Caco-2 (cell line): ENCODE data around the gene AHNAK2. TPM values are rescaled to one million over a fixed set of nuclear protein-coding genes. Genes with fewer than 3 reads are reported as not detected.

Experiments used
- BruUV-seq: library from RNA; stranded (reverse); fragments of 400-500 nt; replicated peaks from 2 replicates; lab custom pipeline; 2021; lab: Mats Ljungman, UMichigan
- CTCF ChIA-PET: fragments of 300-600 bp; sonication (Branson Sonifier 250); formaldehyde crosslinking; loops from one replicate; lab custom pipeline; 2022; ENCODE audit warnings: antibody characterized with exemption; lab: Charles Lee
- POLR2A ChIA-PET: fragments of 300-600 bp; sonication (Branson Sonifier 250); formaldehyde crosslinking; loops from one replicate; lab custom pipeline; 2022; ENCODE audit warnings: antibody characterized with exemption; lab: Charles Lee
- DNase-seq, 2 experiments: peaks; one replicate each; pipeline versions ENCODE4 v3.0.0 to v3.0.0-alpha.2; 2020 to 2022
- H3K27me3 ChIP-seq: replicated peaks from 2 replicates; pipeline ENCODE4 v1.6.0; 2011; ENCODE audit warnings: low read length; ENCODE audit not compliant: control insufficient read depth, insufficient read depth
- H3K36me3 ChIP-seq: 2 replicates; pipeline ENCODE4 v1.5.1; 2011; ENCODE audit warnings: low read length; ENCODE audit not compliant: control insufficient read depth, insufficient read depth
- H3K4me1 ChIP-seq: fragments of 250-450 bp; sonication (Bioruptor Pico); 2 replicates; pipeline ENCODE4 v1.5.1; 2020; ENCODE audit warnings: mild to moderate bottlenecking
- H3K4me3 ChIP-seq: 2 replicates; pipeline ENCODE4 v1.5.1; 2011; ENCODE audit warnings: low read depth, mild to moderate bottlenecking, control low read depth, low read length
- H3K9me3 ChIP-seq: fragments of 250-450 bp; sonication (Bioruptor Pico); 2 replicates; pipeline ENCODE4 v1.5.1; 2020; ENCODE audit warnings: mild to moderate bottlenecking, moderate library complexity
- H3K27ac Mint-ChIP-seq: one replicate; pipeline ENCODE4 v1.8.0; 2022; ENCODE audit warnings: mixed read lengths; ENCODE audit not compliant: unreplicated experiment
- H3K27me3 Mint-ChIP-seq: one replicate; pipeline ENCODE4 v1.8.0; 2022; ENCODE audit warnings: mixed read lengths; ENCODE audit not compliant: insufficient read depth, unreplicated experiment
- H3K36me3 Mint-ChIP-seq: one replicate; pipeline ENCODE4 v1.8.0; 2022; ENCODE audit warnings: mild to moderate bottlenecking, mixed read lengths; ENCODE audit not compliant: insufficient read depth, unreplicated experiment
- H3K4me1 Mint-ChIP-seq: one replicate; pipeline ENCODE4 v1.8.0; 2022; ENCODE audit warnings: low read depth, mixed read lengths; ENCODE audit not compliant: unreplicated experiment
- H3K4me3 Mint-ChIP-seq: one replicate; pipeline ENCODE4 v1.8.0; 2022; ENCODE audit warnings: mild to moderate bottlenecking, moderate library complexity, mixed read lengths; ENCODE audit not compliant: unreplicated experiment
- H3K9me3 Mint-ChIP-seq: one replicate; pipeline ENCODE4 v1.8.0; 2022; ENCODE audit warnings: mixed read lengths; ENCODE audit not compliant: unreplicated experiment
- CTCF ChIP-seq, 2 experiments: fragments of 200-600 bp in 1 of 2; IDR thresholded peaks; 1 replicate in 1 of 2; 2 replicates in 1 of 2; pipeline versions ENCODE4 v1.5.1 to v1.8.0; 2011 to 2022; ENCODE audit warnings: antibody characterized with exemption in 1 of 2, control low read depth in 1 of 2, inconsistent platforms in 1 of 2, low read depth in 1 of 2, low read length in 1 of 2, mild to moderate bottlenecking in 1 of 2, moderate library complexity in 1 of 2; ENCODE audit not compliant: insufficient read depth in 1 of 2, severe bottlenecking in 1 of 2, unreplicated experiment in 1 of 2
- intact Hi-C: fragments of 100-400 bp; cut with micrococcal nuclease; formaldehyde crosslinking; loops from one replicate; pipeline ENCODE4 v1.10.0; 2022; ENCODE audit not compliant: unreplicated experiment
- total RNA-seq: library from RNA; stranded (reverse); gene quantifications from 2 replicates; pipeline ENCODE4 v1.2.3, GENCODE V29; 2022

Gene AHNAK2
- total RNA-seq, 1 experiment from 2014 or later: 0.77 TPM

GRCh38 chr14:104977008-104977680 is 1.0 kb downstream of the AHNAK2 start:
- Mint-ChIP-seq H3K36me3 (no peaks in the 10 kb centered on the region), H3K4me1 (peaks cover 7% of the 10 kb centered on the region), H3K4me3 (peak overlapping the region; percentile 82), H3K27me3 (peaks cover 2% of the 10 kb centered on the region), H3K27ac (no peak overlapping the region), H3K9me3 (no peaks in the 10 kb centered on the region)
- H3K4me1 ChIP-seq: peaks cover 13% of the 10 kb centered on the region
- ChIA-PET CTCF (no interaction called here), POLR2A (no interaction called here)
- intact Hi-C loops: loop anchor here (2.0 to 5.0 kb wide), 2 partner anchors 110 to 510 kb away; partner anchors contain the start of gene CRIP1
- no peaks in the 10 kb centered on the region for H3K36me3 ChIP-seq
- H3K9me3 ChIP-seq: no peaks in the 10 kb centered on the region
- TF ChIP-seq CTCF (IDR thresholded peaks at IDR 0.05; ENCODE audit: insufficient read depth in 1 of 2, low read depth in 1 of 2, low read length in 1 of 2, severe bottlenecking in 1 of 2, unreplicated experiment in 1 of 2): no peak
- peak in 1 of 2 experiments; percentile 31 for DNase-seq
- BruUV-seq: TSS peak; percentile 21
- H3K4me3 ChIP-seq: peak overlapping the region; percentile 44
- H3K27me3 ChIP-seq: no peaks in the 10 kb centered on the region

GRCh38 chr14:104976198-104977007 is 1.8 kb downstream of the AHNAK2 start:
- H3K4me3 Mint-ChIP-seq: peak overlapping the region; percentile 59
- POLR2A ChIA-PET: no interaction called here

More at GRCh38 chr14:104976198-104977007, 1.8 kb downstream of the AHNAK2 start:
- intact Hi-C loops: loop anchor here (1.0 to 5.0 kb wide), 3 partner anchors 69 to 511 kb away; partner anchors contain the start of gene CRIP1
- CTCF ChIA-PET: interaction anchor here (1.0 to 1.5 kb wide), 2 partner anchors 9 to 44 kb away, joined by 3 to 5 read pairs; partner anchors contain the start of genes CDCA4 and CLBA1
- Mint-ChIP-seq H3K27me3 (peaks cover 2% of the 10 kb centered on the region), H3K9me3 (no peaks in the 10 kb centered on the region), H3K4me1 (peaks cover 7% of the 10 kb centered on the region), H3K27ac (no peak overlapping the region), H3K36me3 (no peaks in the 10 kb centered on the region)
- no peaks in the 10 kb centered on the region for H3K36me3 ChIP-seq
- no TSS peak for BruUV-seq
- no peaks in the 10 kb centered on the region for H3K27me3 ChIP-seq
- H3K4me3 ChIP-seq: no peak overlapping the region
- H3K4me1 ChIP-seq: peaks cover 13% of the 10 kb centered on the region
- peak; percentile 85 to 91 for DNase-seq
- TF ChIP-seq CTCF (IDR thresholded peaks at IDR 0.05; ENCODE audit: insufficient read depth in 1 of 2, low read depth in 1 of 2, low read length in 1 of 2, severe bottlenecking in 1 of 2, unreplicated experiment in 1 of 2): peak; percentile 87 to 96
- no peaks in the 10 kb centered on the region for H3K9me3 ChIP-seq
